Uterus (tissue), 2 donors: ENCODE data around the gene FHAD1.

ENCODE experiments used
- CTCF ChIP-seq, 4 experiments: fragments of 200-600 bp in 2 of 4; fragments of 450-650 bp in 2 of 4; sonication (generic) in 2 of 4; IDR thresholded peaks; one replicate each; pipeline ENCODE4 v1.5.1; 2016 to 2019; ENCODE audit warnings: antibody characterized with exemption in 4 of 4, mild to moderate bottlenecking in 2 of 4, moderate library complexity in 1 of 4
- POLR2A ChIP-seq, 2 donors: fragments of 450-650 bp; IDR thresholded peaks; one replicate each; pipeline ENCODE4 v1.6.1; 2016; ENCODE audit warnings: antibody characterized with exemption in 2 of 2, mild to moderate bottlenecking in 1 of 2, moderate library complexity in 1 of 2

DNA sequence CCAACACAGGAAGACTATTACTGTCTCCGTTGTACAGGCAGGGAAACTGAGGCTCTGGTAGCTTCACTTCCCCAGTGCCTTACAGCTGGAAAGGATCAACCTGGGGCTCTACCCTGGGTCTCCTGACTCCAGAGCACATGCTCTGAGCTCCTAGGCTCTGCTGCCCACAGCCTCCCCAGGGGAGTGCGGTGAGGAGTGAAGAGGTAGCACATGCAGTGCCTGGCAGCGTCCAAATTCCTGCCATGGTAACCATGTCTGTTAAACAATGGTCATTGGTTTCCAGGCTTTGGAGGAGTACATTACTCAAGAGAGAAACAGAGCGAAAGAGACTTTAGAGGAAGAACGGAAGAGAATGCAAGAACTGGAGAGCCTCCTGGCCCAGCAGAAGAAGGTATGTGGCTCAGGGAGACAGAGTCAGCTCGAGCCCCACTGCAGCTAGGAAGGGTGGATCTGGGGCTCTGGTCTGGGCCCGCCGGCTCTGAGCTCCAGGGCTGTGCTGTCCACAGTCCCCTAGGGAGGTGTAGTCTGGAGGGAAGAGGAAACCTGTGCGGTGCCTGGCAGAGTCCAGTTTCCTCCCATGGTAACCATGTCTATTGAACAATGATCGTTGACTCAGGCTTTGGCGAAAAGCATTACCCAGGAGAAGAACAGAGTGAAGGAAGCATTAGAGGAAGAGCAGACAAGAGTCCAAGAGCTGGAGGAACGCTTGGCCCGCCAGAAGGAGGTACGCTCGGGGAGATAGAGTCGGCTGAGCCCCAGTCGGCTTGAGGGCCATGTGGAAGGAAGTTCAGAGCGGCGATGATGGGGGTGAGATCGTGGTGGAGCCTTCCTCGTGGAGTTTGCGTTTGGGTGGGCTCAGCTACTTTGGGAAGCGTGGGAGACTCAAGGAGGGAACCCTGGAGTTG, 98.0 kb downstream of the FHAD1 start:
- TF ChIP-seq POLR2A (IDR thresholded peaks at IDR 0.05) = no peak
- TF ChIP-seq CTCF (IDR thresholded peaks at IDR 0.05) = no peak
